GM21381 (cell line): ENCODE results near the gene TTC4.

ENCODE experiments used
- ATAC-seq: cut with Tn5 transposase; IDR thresholded peaks from one replicate; pipeline ENCODE4 v1.9.1; 2021; ENCODE audit warnings: mild to moderate bottlenecking, moderate library complexity; ENCODE audit not compliant: unreplicated experiment

TTC4 gene

GRCh38 chr1:54703471-54703870, 12.2 kb upstream of the TTC4 start:
- no peak for ATAC-seq

- no peak for ATAC-seq
These were observed 10.5 kb upstream of the TTC4 start for GRCh38 chr1:54705153-54705552.

GRCh38 chr1:54706419-54706818, 9.2 kb upstream of the TTC4 start:
- no peak for ATAC-seq

GRCh38 chr1:54708385-54708784, 7.3 kb upstream of the TTC4 start:
- no peak for ATAC-seq

GRCh38 chr1:54709547-54710292, 5.9 kb upstream of the TTC4 start:
- ATAC-seq: no peak

GRCh38 chr1:54710434-54710833, 5.2 kb upstream of the TTC4 start:
- no peak for ATAC-seq

- no peak for ATAC-seq
These were observed 4.8 kb upstream of the TTC4 start for GRCh38 chr1:54710841-54711240.

GRCh38 chr1:54711536-54711935, 4.1 kb upstream of the TTC4 start:
- ATAC-seq: no peak

GRCh38 chr1:54714881-54715492, 674 bp upstream of the TTC4 start:
- ATAC-seq: no peak

- no peak for ATAC-seq
These were observed 812 bp downstream of the TTC4 start for GRCh38 chr1:54716299-54717047.

- no peak for ATAC-seq
These were observed 6.1 kb downstream of the TTC4 start for GRCh38 chr1:54721719-54722118.

GRCh38 chr1:54723985-54724384, 8.3 kb downstream of the TTC4 start:
- no peak for ATAC-seq

- no peak for ATAC-seq
These were observed 9.1 kb downstream of the TTC4 start for GRCh38 chr1:54724771-54725170.

- no peak for ATAC-seq
These were observed 12.4 kb downstream of the TTC4 start for GRCh38 chr1:54728027-54728426.

GRCh38 chr1:54736685-54737084, 21.0 kb downstream of the TTC4 start:
- no peak for ATAC-seq

- ATAC-seq: no peak
These were observed 22.6 kb downstream of the TTC4 start for GRCh38 chr1:54738244-54738643.

GRCh38 chr1:54741531-54741930, 25.9 kb downstream of the TTC4 start:
- ATAC-seq: no peak

GRCh38 chr1:54742282-54742681, 26.6 kb downstream of the TTC4 start:
- ATAC-seq: no peak

- no peak for ATAC-seq
These were observed 28.0 kb downstream of the TTC4 start for GRCh38 chr1:54743416-54744226.

- no peak for ATAC-seq
These were observed 29.0 kb downstream of the TTC4 start for GRCh38 chr1:54744696-54745095.

- no peak for ATAC-seq
These were observed 29.6 kb downstream of the TTC4 start for GRCh38 chr1:54745274-54745673.
